GM18499 (cell line): ENCODE results near the gene GSAP.
A peak's percentile ranks its signal among the peaks of the same experiment; 100 is the strongest.
"Not testable (repeated sequence)": the region's sequence is repeated elsewhere in the genome, so short reads cannot be mapped to it uniquely, and the experiment has no call there.

Experiments used
- ATAC-seq: cut with Tn5 transposase; IDR thresholded peaks from one replicate; pipeline ENCODE4 v1.9.1; 2021; ENCODE audit warnings: moderate number of reproducible peaks; ENCODE audit not compliant: insufficient read depth, unreplicated experiment

GSAP gene

GRCh38 chr7:77367976-77368375 is 48.2 kb downstream of the GSAP start:
- ATAC-seq = no peak

GRCh38 chr7:77362905-77363304 is 53.2 kb downstream of the GSAP start:
- no peak for ATAC-seq

- ATAC-seq = no peak
These were observed 55.2 kb downstream of the GSAP start for GRCh38 chr7:77360969-77361368.

- no peak for ATAC-seq
These were observed 56.0 kb downstream of the GSAP start for GRCh38 chr7:77360104-77360503.

GRCh38 chr7:77359599-77359998 is 56.5 kb downstream of the GSAP start:
- no peak for ATAC-seq

- no peak for ATAC-seq
These were observed 61.2 kb downstream of the GSAP start for GRCh38 chr7:77354914-77355313.

- ATAC-seq = no peak
These were observed 61.7 kb downstream of the GSAP start for GRCh38 chr7:77354484-77354883.

GRCh38 chr7:77353911-77354310 is 62.2 kb downstream of the GSAP start:
- ATAC-seq = no peak

GRCh38 chr7:77353407-77353721 is 62.8 kb downstream of the GSAP start:
- no peak for ATAC-seq

GRCh38 chr7:77352665-77353406 is 63.3 kb downstream of the GSAP start:
- ATAC-seq = no peak

GRCh38 chr7:77351539-77352004 is 64.6 kb downstream of the GSAP start:
- peak; percentile 94 for ATAC-seq

- ATAC-seq = no peak
These were observed 67.0 kb downstream of the GSAP start for GRCh38 chr7:77349141-77349540.

- no peak for ATAC-seq
These were observed 67.8 kb downstream of the GSAP start for GRCh38 chr7:77348371-77348813.

- no peak for ATAC-seq
These were observed 69.7 kb downstream of the GSAP start for GRCh38 chr7:77346441-77346840.

GRCh38 chr7:77345426-77345825 is 70.7 kb downstream of the GSAP start:
- not testable (repeated sequence) for ATAC-seq

- ATAC-seq = no peak
These were observed 76.4 kb downstream of the GSAP start for GRCh38 chr7:77339726-77340125.

- ATAC-seq = no peak
These were observed 77.1 kb downstream of the GSAP start for GRCh38 chr7:77338883-77339629.

GRCh38 chr7:77338260-77338659 is 77.9 kb downstream of the GSAP start:
- no peak for ATAC-seq

GRCh38 chr7:77337456-77337990 is 78.6 kb downstream of the GSAP start:
- no peak for ATAC-seq

- no peak for ATAC-seq
These were observed 80.6 kb downstream of the GSAP start for GRCh38 chr7:77335581-77335980.

- not testable (repeated sequence) for ATAC-seq
These were observed 82.1 kb downstream of the GSAP start for GRCh38 chr7:77334039-77334438.
